Smooth muscle cell of trachea (primary cell): Measurements from ENCODE around the gene BRD9. TPM values are rescaled to one million over a fixed set of nuclear protein-coding genes. Genes with fewer than 3 reads are reported as not detected.

Experiments
- total RNA-seq: library from RNA; depleted of rRNA; stranded (reverse); fragments of >200 nt; gene quantifications from 2 replicates; pipeline ENCODE4 v1.2.1, GENCODE V29; 2014

BRD9 gene
- 42.3 and 50.3 TPM in 2 replicates for total RNA-seq

DNA sequence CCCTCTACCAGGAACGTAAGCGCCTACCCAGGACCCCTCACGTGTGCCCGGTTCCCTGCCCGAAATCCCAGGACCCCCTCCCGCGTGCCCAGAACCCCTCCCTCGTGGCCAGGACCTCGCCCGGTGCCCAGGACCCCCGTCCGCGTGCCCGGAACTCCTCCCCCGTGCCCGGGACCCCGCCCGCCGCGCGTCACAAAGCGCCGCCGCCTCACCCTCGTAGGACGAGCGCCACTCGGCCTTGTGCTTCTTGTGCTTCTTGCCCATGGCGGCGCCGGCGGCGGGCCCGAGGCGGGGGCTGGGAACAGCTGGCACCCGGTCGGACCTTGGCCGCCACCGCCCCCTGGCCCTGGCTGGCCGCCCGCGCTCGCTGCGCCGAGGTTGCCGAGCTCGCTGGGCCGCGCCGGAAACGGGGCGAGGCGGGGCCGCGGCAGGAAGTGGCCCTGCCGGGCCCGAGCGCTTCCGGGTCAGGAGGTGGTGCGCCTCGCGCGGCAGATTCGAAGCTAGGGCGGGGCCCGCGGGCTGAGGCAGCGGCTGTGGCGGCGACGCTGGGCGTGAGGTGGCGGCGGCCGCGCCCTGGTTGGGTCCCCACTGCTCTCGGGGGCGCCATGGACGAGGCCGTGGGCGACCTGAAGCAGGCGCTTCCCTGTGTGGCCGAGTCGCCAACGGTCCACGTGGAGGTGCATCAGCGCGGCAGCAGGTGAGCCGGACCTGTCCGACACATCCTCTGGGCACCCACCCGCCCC lies at the start of gene BRD9, which contains the start of gene TRIP13:
BRD9 (minus strand) TSS at position 408 of the 743 bp plus-strand sequence; CDS start at position 264, 144 bp downstream.
TRIP13 (plus strand) TSS at position 491 of the 743 bp plus-strand sequence; CDS start at position 606, 115 bp downstream.

DNA sequence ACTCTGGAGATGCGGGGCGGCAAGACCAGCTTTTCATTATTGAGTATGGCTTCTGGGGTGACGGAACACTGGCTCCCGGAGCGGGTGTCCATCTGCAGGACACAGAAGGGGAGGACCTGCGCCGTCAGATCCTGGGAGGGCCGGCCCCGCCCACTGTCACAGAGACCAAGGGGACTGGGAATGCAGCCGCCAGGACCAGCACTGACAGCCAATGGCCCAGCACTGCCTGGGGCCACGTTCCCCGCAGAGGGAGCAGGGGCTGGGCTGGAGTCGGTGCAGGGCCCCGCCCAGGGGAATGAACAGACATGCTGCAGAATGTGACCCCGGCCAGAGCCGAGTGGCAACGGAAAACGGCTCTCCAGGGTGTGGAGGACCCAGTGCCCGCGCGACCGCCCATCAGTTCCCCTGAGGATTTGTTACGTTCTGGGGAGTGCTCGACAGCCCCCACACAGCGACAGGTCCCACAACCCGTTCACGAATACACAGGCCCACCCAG lies 42.0 kb downstream of the BRD9 start, which contains the start of gene ZDHHC11:
ZDHHC11 (minus strand) TSS at position 476 of the 496 bp plus-strand sequence; CDS start at position 92, 384 bp downstream.

Other genes with a start within 250 kb of the BRD9 start
- 0.15 and 0.66 TPM in 2 replicates for gene TPPP, start 199.4 kb downstream of the BRD9 start, total RNA-seq
- gene ZDHHC11B, start 108.1 kb downstream of the BRD9 start, total RNA-seq, result 0.29 TPM in 1 of 2 replicates, not detected in the other
- gene ZDHHC11, start 41.8 kb downstream of the BRD9 start, total RNA-seq, result 0.87 and 2.8 TPM in 2 replicates
- gene TRIP13, start 83 bp upstream of the BRD9 start, total RNA-seq, result 5.6 and 32.1 TPM in 2 replicates
- 4.6 and 7.1 TPM in 2 replicates for gene NKD2, start 116.0 kb upstream of the BRD9 start, total RNA-seq
- 12.5 and 21.0 TPM in 2 replicates for gene SLC12A7, start 219.3 kb upstream of the BRD9 start, total RNA-seq